Measurements from ENCODE around the gene EVA1A. TPM values are rescaled to one million over a fixed set of nuclear protein-coding genes. Genes with fewer than 3 reads are reported as not detected.

The EVA1A gene
- polyA plus RNA-seq, 3 donors, result not detected

- Histone ChIP-seq H3K36me3 (replicated peaks in 1 of 2; ENCODE audit: control insufficient read depth in 1 of 2, insufficient read depth in 2 of 2, low read length in 2 of 2) (no peaks in the 10 kb centered on the region), H3K4me1 (ENCODE audit: control insufficient read depth in 1 of 2, insufficient read depth in 2 of 2, low read length in 2 of 2) (no peaks in the 10 kb centered on the region), H3K27ac (ENCODE audit: low read depth in 1 of 2, low read length in 2 of 2) (no peak overlapping the region), H4K20me1 (ENCODE audit: insufficient read depth, low read length) (no peaks in the 10 kb centered on the region), H3K9me3 (replicated peaks in 1 of 2; ENCODE audit: control insufficient read depth in 1 of 2, insufficient read depth in 1 of 2, low read length in 2 of 2) (peaks cover 0 to 5% of the 10 kb centered on the region in 2 donors), H3K9ac (ENCODE audit: insufficient read depth, low read length, poor library complexity, severe bottlenecking) (no peak overlapping the region), H3K4me3 (replicated peaks in 1 of 3; ENCODE audit: low read depth in 2 of 3, low read length in 3 of 3) (no peak overlapping the region), H3K4me2 (replicated peaks; ENCODE audit: extremely low read depth, low read length, poor library complexity, severe bottlenecking) (no peak overlapping the region), H2AFZ (ENCODE audit: insufficient read depth, low read depth, low read length, poor library complexity, severe bottlenecking) (no peak overlapping the region), H3K79me2 (ENCODE audit: insufficient read depth, low read length) (no peaks in the 10 kb centered on the region), H3K27me3 (ENCODE audit: control insufficient read depth in 2 of 2, insufficient read depth in 2 of 2, low read length in 2 of 2) (peaks cover 9 to 14% of the 10 kb centered on the region in 2 donors)
- intact Hi-C loops (cut with micrococcal nuclease), result loop anchor here in 1 of 2 donors (10.0 kb wide), 1 partner anchor 688 kb away; no protein-coding TSS in a partner anchor
- Mint-ChIP-seq H3K36me3 (no peaks in the 10 kb centered on the region), H3K27me3 (ENCODE audit: low read depth in 3 of 3) (peaks cover 19 to 31% (median 19%) of the 10 kb centered on the region in 3 donors), H3K9me3 (peaks cover 0 to 9% (median 2%) of the 10 kb centered on the region in 7 donors), H3K27ac (no peak overlapping the region), H3K4me1 (no peaks in the 10 kb centered on the region), H3K4me3 (peak overlapping the region in 1 of 2 donors; percentile 14)
- TF ChIP-seq, protein P1, sequence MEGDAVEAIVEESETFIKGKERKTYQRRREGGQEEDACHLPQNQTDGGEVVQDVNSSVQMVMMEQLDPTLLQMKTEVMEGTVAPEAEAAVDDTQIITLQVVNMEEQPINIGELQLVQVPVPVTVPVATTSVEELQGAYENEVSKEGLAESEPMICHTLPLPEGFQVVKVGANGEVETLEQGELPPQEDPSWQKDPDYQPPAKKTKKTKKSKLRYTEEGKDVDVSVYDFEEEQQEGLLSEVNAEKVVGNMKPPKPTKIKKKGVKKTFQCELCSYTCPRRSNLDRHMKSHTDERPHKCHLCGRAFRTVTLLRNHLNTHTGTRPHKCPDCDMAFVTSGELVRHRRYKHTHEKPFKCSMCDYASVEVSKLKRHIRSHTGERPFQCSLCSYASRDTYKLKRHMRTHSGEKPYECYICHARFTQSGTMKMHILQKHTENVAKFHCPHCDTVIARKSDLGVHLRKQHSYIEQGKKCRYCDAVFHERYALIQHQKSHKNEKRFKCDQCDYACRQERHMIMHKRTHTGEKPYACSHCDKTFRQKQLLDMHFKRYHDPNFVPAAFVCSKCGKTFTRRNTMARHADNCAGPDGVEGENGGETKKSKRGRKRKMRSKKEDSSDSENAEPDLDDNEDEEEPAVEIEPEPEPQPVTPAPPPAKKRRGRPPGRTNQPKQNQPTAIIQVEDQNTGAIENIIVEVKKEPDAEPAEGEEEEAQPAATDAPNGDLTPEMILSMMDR (IDR thresholded peaks at IDR 0.05), result no peak
- no peak for DNase-seq
- 86% methylated on average over 1 of the region's 6 CpGs for WGBS (ENCODE audit: insufficient coverage)
Observed at GRCh38 chr2:75602724-75603342, 42.1 kb upstream of the EVA1A start.

DNA sequence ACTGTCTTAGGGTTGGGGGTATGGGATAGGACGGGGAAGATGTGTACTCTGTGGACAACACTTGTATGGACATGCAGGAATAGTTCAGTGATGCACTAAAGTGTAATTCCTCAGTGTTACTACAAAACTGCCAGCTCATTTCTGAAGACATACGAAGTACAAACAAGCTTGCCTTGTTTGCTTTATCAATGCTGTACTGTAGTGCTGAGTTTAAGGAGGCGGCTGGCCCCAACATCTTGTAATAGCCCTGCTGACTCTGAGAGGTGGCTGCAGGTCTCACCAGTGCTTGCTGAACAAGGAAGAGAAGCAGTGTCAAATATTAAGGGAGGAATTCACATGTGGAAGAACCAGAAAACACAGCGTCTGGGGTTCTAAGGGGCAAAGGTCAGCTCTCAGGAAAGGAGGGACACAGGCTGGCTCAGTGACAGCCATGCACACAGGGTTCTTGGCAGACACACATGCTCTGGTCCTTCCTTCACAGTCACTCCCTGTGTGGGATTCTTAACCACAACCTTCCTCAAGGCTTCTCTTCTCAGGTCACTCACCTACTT is 39.8 kb upstream of the EVA1A start:
- Mint-ChIP-seq H3K27me3 (ENCODE audit: low read depth in 3 of 3) (peaks cover 4 to 14% (median 6%) of the 10 kb centered on the region in 3 donors), H3K9me3 (peaks cover 0 to 12% (median 6%) of the 10 kb centered on the region in 7 donors), H3K4me3 (no peak overlapping the region), H3K27ac (no peak overlapping the region), H3K36me3 (no peaks in the 10 kb centered on the region), H3K4me1 (no peaks in the 10 kb centered on the region)
- no peaks in the 10 kb centered on the region for H3K4me1 ChIP-seq (ENCODE audit: control insufficient read depth in 1 of 2, insufficient read depth in 2 of 2, low read length in 2 of 2)
- peaks cover 0 to 1% of the 10 kb centered on the region in 2 donors for H3K27me3 ChIP-seq (ENCODE audit: control insufficient read depth in 2 of 2, insufficient read depth in 2 of 2, low read length in 2 of 2)
- no peak overlapping the region for H3K9ac ChIP-seq (ENCODE audit: insufficient read depth, low read length, poor library complexity, severe bottlenecking)
- no peak overlapping the region for H3K4me2 ChIP-seq (replicated peaks; ENCODE audit: extremely low read depth, low read length, poor library complexity, severe bottlenecking)
- no peak overlapping the region for H2AFZ ChIP-seq (ENCODE audit: insufficient read depth, low read depth, low read length, poor library complexity, severe bottlenecking)
- DNase-seq, result no peak
- H3K36me3 ChIP-seq (replicated peaks in 1 of 2; ENCODE audit: control insufficient read depth in 1 of 2, insufficient read depth in 2 of 2, low read length in 2 of 2), result no peaks in the 10 kb centered on the region
- TF ChIP-seq, protein P1 (IDR thresholded peaks at IDR 0.05), result no peak
- no peaks in the 10 kb centered on the region for H4K20me1 ChIP-seq (ENCODE audit: insufficient read depth, low read length)
- H3K79me2 ChIP-seq (ENCODE audit: insufficient read depth, low read length), result no peaks in the 10 kb centered on the region
- no peak overlapping the region for H3K27ac ChIP-seq (ENCODE audit: low read depth in 1 of 2, low read length in 2 of 2)
- intact Hi-C loops (cut with micrococcal nuclease), result loop anchor here in 1 of 2 donors (10.0 kb wide), 1 partner anchor 686 kb away; no protein-coding TSS in a partner anchor
- peaks cover 0 to 6% of the 10 kb centered on the region in 2 donors for H3K9me3 ChIP-seq (replicated peaks in 1 of 2; ENCODE audit: control insufficient read depth in 1 of 2, insufficient read depth in 1 of 2, low read length in 2 of 2)
- WGBS (ENCODE audit: insufficient coverage), result 93% methylated on average over 3 of the region's 4 CpGs
- no peak overlapping the region for H3K4me3 ChIP-seq (replicated peaks in 1 of 3; ENCODE audit: low read depth in 2 of 3, low read length in 3 of 3)

Measured in CD14-positive monocyte (primary cell).